Endothelial cell of umbilical vein (primary cell): Measurements from ENCODE around the gene SNX30. TPM values are rescaled to one million over a fixed set of nuclear protein-coding genes. Genes with fewer than 3 reads are reported as not detected.

ENCODE experiments used
- BruUV-seq: library from RNA; stranded (reverse); fragments of 400-500 nt; replicated peaks from 2 replicates; lab custom pipeline; 2021; lab: Mats Ljungman, UMichigan
- CTCF ChIA-PET: fragments of 300-600, 350-600 bp; sonication (Branson Sonifier 250); formaldehyde crosslinking; loops from one replicate; lab custom pipeline; 2021; ENCODE audit warnings: antibody characterized with exemption, inconsistent platforms; lab: Charles Lee
- POLR2A ChIA-PET: fragments of 300-600, 350-600 bp; sonication (Branson Sonifier 250); formaldehyde crosslinking; loops from one replicate; lab custom pipeline; 2021; ENCODE audit warnings: antibody characterized with exemption, inconsistent platforms; lab: Charles Lee
- DNase-seq: peaks from one replicate; pipeline ENCODE4 v3.0.0-alpha.2; 2011; ENCODE audit warnings: low read depth, low spot score
- FAIRE-seq: peaks from 2 replicates; lab custom pipeline; 2011; peaks lifted over from hg19 to GRCh38; lab: Jason Lieb, UNC
- H2AFZ ChIP-seq: 2 replicates; pipeline ENCODE4 v1.6.0; 2012; ENCODE audit warnings: low read depth, low read length, control low read depth, inconsistent platforms
- H3K27ac ChIP-seq: 2 replicates; pipeline ENCODE4 v1.5.1; 2011; ENCODE audit warnings: low read depth, mild to moderate bottlenecking, control low read depth, low read length, moderate library complexity; ENCODE audit not compliant: insufficient read depth
- H3K27me3 ChIP-seq, 2 experiments: 2 replicates each; pipeline versions ENCODE4 v1.6.0 to v1.6.1; 2011; ENCODE audit warnings: low read length in 2 of 2, mixed read lengths in 1 of 2; ENCODE audit not compliant: control insufficient read depth in 2 of 2, insufficient read depth in 2 of 2
- H3K36me3 ChIP-seq, 2 experiments: 2 replicates in 1 of 2; 3 replicates in 1 of 2; pipeline ENCODE4 v1.5.1; 2011; ENCODE audit warnings: low read length in 2 of 2, mild to moderate bottlenecking in 1 of 2, moderate library complexity in 1 of 2; ENCODE audit not compliant: control insufficient read depth in 2 of 2, insufficient read depth in 2 of 2; ENCODE audit errors: extremely low read depth in 1 of 2
- H3K4me1 ChIP-seq: 3 replicates; pipeline ENCODE4 v1.5.1; 2011; ENCODE audit warnings: mild to moderate bottlenecking, low read length; ENCODE audit not compliant: control insufficient read depth, insufficient read depth; ENCODE audit errors: extremely low read depth
- H3K4me2 ChIP-seq: 2 replicates; pipeline ENCODE4 v1.6.1; 2011; ENCODE audit warnings: low read length, control low read depth, mixed read lengths; ENCODE audit not compliant: insufficient read depth
- H3K4me3 ChIP-seq, 3 experiments: fragments of 200-600 bp in 1 of 3; sonication (generic), shearing (Covaris generic) in 1 of 3; replicated peaks in 1 of 3; 2 replicates each; pipeline ENCODE4 v1.5.1; 2011 to 2016; ENCODE audit warnings: control low read depth in 3 of 3, low read length in 3 of 3, mild to moderate bottlenecking in 2 of 3, inconsistent platforms in 1 of 3, low read depth in 1 of 3, moderate library complexity in 1 of 3; ENCODE audit not compliant: insufficient read depth in 1 of 3
- H3K79me2 ChIP-seq: 2 replicates; pipeline ENCODE4 v1.6.0; 2012; ENCODE audit warnings: low read length, inconsistent platforms; ENCODE audit not compliant: control insufficient read depth, insufficient read depth
- H3K9ac ChIP-seq: replicated peaks from 2 replicates; pipeline ENCODE3; 2011; ENCODE audit warnings: low read length, control low read depth; ENCODE audit not compliant: insufficient read depth; ENCODE audit errors: extremely low read depth
- H3K9me1 ChIP-seq: replicated peaks from 3 replicates; pipeline ENCODE4 v1.6.0; 2011; ENCODE audit warnings: mild to moderate bottlenecking, low read length; ENCODE audit not compliant: control insufficient read depth, insufficient read depth; ENCODE audit errors: extremely low read depth
- H3K9me3 ChIP-seq: replicated peaks from 2 replicates; pipeline ENCODE4 v1.5.1; 2012; ENCODE audit warnings: low read length, inconsistent platforms; ENCODE audit not compliant: control insufficient read depth, insufficient read depth
- H4K20me1 ChIP-seq: replicated peaks from 2 replicates; pipeline ENCODE3; 2011; ENCODE audit warnings: mild to moderate bottlenecking, low read length; ENCODE audit not compliant: control insufficient read depth, insufficient read depth; ENCODE audit errors: extremely low read depth
- CTCF ChIP-seq, 2 donors: IDR thresholded peaks; 1 replicate in 1 of 2; 2 replicates in 1 of 2; pipeline ENCODE4 v1.5.1; 2011; ENCODE audit warnings: low read length in 2 of 2, mild to moderate bottlenecking in 2 of 2, moderate library complexity in 2 of 2, control low read depth in 1 of 2, inconsistent platforms in 1 of 2, low read depth in 1 of 2; ENCODE audit not compliant: insufficient read depth in 1 of 2; ENCODE audit errors: extremely low read depth in 1 of 2
- EZH2 ChIP-seq: IDR thresholded peaks from 2 replicates; pipeline ENCODE4 v1.6.1; 2012; ENCODE audit warnings: borderline replicate concordance, low read depth, mild to moderate bottlenecking, moderate library complexity, low read length, inconsistent platforms; ENCODE audit not compliant: severe bottlenecking
- FOS ChIP-seq: IDR thresholded peaks from 2 replicates; pipeline ENCODE4 v1.6.1; 2011; ENCODE audit warnings: mild to moderate bottlenecking, low read length, moderate library complexity, borderline replicate concordance; ENCODE audit not compliant: insufficient read depth
- GATA2 ChIP-seq: IDR thresholded peaks from 2 replicates; pipeline ENCODE4 v1.7.0; 2011; ENCODE audit warnings: low read depth, mild to moderate bottlenecking, moderate library complexity, mixed read lengths, low read length; ENCODE audit not compliant: insufficient read length, insufficient read depth
- JUN ChIP-seq: IDR thresholded peaks from 2 replicates; pipeline ENCODE4 v1.6.1; 2011; ENCODE audit warnings: borderline replicate concordance, low read depth; ENCODE audit not compliant: insufficient read length, insufficient read depth
- MAX ChIP-seq: IDR thresholded peaks from 2 replicates; pipeline ENCODE4 v1.6.1; 2011; ENCODE audit not compliant: insufficient read depth, insufficient read length
- MYC ChIP-seq: IDR thresholded peaks from one replicate; pipeline ENCODE4 v1.6.1; 2011; ENCODE audit warnings: mild to moderate bottlenecking, low read depth, low read length
- POLR2A ChIP-seq: IDR thresholded peaks from 2 replicates; pipeline ENCODE4 v1.6.1; 2012; ENCODE audit warnings: low read depth, mild to moderate bottlenecking, control low read depth, low read length
- POLR2AphosphoS5 ChIP-seq: IDR thresholded peaks from 2 replicates; pipeline ENCODE4 v1.6.1; 2012; ENCODE audit warnings: low read depth, mild to moderate bottlenecking, control low read depth, low read length, moderate library complexity; ENCODE audit not compliant: insufficient read depth
- dilution Hi-C: fragments of 300-500 bp; cut with MboI; formaldehyde crosslinking; loops from one replicate; pipeline ENCODE4 v1.15.0; 2019; ENCODE audit warnings: low sequenced_read_pairs; ENCODE audit not compliant: extremely low pct_ligation_motif_present
- intact Hi-C: fragments of 100-400 bp; cut with micrococcal nuclease; formaldehyde crosslinking; loops from one replicate; pipeline ENCODE4 v1.10.0; 2022
- polyA plus RNA-seq, 4 experiments: library from polyadenylated mRNA; depleted of rRNA in 3 of 4; stranded (reverse) in 3 of 4; unstranded in 1 of 4; fragments of >200 nt; gene quantifications; 2 replicates each; pipeline versions ENCODE4 v1.2.1 to v1.2.3, GENCODE V29; 2011 to 2012; ENCODE audit warnings: missing spikeins in 1 of 4
- total RNA-seq: library from RNA; stranded (reverse); gene quantifications from 2 replicates; pipeline ENCODE4 v1.2.3, GENCODE V29; 2021

The SNX30 gene
- total and polyA plus RNA-seq, 2 donors (not counting 3 experiments of a cell fraction or from before 2014, with no cell fraction given): 2.8 to 6.3 TPM

GRCh38 chr9:112750764-112751055 lies 150 bp downstream of the SNX30 start:
- DNase-seq: no peak

More at GRCh38 chr9:112750764-112751055, 150 bp downstream of the SNX30 start:
- CTCF ChIA-PET: interaction anchor here (1.1 to 1.6 kb wide), 4 partner anchors 10 to 69 kb away, joined by 4 to 5 read pairs (median 4); no protein-coding TSS in a partner anchor
- dilution Hi-C loops (no loop called here), intact Hi-C loops (loop anchor here (1.0 to 5.0 kb wide), 2 partner anchors 32 to 152 kb away; partner anchors contain the start of gene INIP)
- Histone ChIP-seq H3K4me3 (peak overlapping the region; percentile 47 to 98 (median 58)), H2AFZ (peak overlapping the region; percentile 74), H3K9ac (peak overlapping the region; percentile 56), H3K9me1 (no peaks in the 10 kb centered on the region), H3K36me3 (no peaks in the 10 kb centered on the region), H3K4me2 (no peak overlapping the region), H3K79me2 (no peaks in the 10 kb centered on the region), H3K4me1 (peaks cover 10% of the 10 kb centered on the region), H3K27me3 (no peaks in the 10 kb centered on the region), H3K27ac (no peak overlapping the region), H4K20me1 (no peaks in the 10 kb centered on the region), H3K9me3 (no peaks in the 10 kb centered on the region)
- POLR2A ChIA-PET: no interaction called here
- FAIRE-seq: no peak
- no TSS peak for BruUV-seq
- TF ChIP-seq POLR2A (no peak), CTCF (IDR thresholded peaks at IDR 0.05; ENCODE audit: extremely low read depth in 1 of 2, insufficient read depth in 1 of 2, low read depth in 1 of 2, low read length in 2 of 2) (no peak), POLR2AphosphoS5 (no peak), FOS (no peak), MYC (no peak), EZH2 (no peak), JUN (no peak), GATA2 (no peak), MAX (no peak)
